Stimulated activated CD4-positive, alpha-beta T cell treated with anti-CD3 and anti-CD28 coated beads, Interleukin-12 subunit alpha, Interleukin-12 subunit beta, amount 100 ng/mL, for 4 hours (primary cell): ENCODE results near the gene TSPAN16.
A peak's percentile ranks its signal among the peaks of the same experiment; 100 is the strongest.

Source experiments
- DNase-seq: peaks from one replicate; pipeline ENCODE4 v3.0.0-alpha.2; 2020

The TSPAN16 gene, protein sequence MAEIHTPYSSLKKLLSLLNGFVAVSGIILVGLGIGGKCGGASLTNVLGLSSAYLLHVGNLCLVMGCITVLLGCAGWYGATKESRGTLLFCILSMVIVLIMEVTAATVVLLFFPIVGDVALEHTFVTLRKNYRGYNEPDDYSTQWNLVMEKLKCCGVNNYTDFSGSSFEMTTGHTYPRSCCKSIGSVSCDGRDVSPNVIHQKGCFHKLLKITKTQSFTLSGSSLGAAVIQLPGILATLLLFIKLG

DNA sequence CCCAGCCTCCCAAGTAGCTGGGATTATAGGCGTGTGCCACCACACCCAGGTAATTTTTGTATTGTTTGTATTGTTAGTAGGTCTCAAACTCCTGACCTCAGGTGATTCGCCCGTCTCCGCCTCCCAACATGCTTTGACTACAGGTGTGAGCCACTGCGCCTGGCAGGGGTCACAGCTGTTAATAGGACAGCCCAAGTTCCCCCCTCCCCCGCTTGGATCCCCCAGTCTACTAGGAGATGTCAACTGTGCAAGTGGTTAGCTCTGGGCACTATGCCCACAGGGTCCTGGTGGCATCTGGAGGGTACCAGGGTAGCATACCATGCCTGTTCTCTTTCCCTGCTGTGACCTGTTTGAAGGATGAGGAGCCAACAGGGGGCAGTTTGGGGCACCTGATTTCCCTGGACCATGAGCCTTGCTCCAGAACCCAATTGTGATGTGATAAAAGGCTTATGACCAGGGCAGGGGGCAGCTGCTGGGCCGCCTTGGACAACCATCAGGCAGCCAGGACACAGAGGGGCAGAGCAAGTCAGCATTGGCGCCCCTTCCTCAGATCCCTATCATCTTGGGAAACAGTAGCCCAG lies at the start of gene TSPAN16:
TSPAN16 (plus strand) TSS at position 496 of the 581 bp plus-strand sequence. CDS start 138 bp downstream, outside the sequence.
- DNase-seq = no peak

DNA sequence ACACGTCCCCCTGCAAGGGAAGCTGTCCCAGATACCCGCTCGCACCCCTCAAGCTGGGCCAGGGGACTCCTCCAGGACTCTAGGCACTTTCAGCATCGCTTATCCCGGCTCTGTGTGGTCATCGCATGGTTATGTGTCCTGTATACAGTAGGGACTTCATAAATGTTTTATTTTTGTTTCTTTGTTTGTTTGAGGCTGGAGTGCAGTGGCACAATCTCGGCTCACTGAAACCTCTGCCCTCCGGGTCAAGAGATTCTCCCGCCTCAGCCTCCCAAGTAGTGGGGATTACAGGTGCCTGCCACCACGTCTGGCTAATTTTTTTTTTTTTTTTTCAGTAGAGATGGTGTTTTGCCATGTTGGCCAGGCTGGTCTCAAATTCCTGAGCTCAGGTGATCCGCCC lies 49.0 kb upstream of the TSPAN16 start:
- no peak for DNase-seq

- no peak for DNase-seq
Observed at GRCh38 chr19:11247391-11247790, 48.6 kb upstream of the TSPAN16 start.

GRCh38 chr19:11247934-11248333 lies 48.0 kb upstream of the TSPAN16 start:
- no peak for DNase-seq

- no peak for DNase-seq
Observed at GRCh38 chr19:11248852-11249251, 47.1 kb upstream of the TSPAN16 start.

DNA sequence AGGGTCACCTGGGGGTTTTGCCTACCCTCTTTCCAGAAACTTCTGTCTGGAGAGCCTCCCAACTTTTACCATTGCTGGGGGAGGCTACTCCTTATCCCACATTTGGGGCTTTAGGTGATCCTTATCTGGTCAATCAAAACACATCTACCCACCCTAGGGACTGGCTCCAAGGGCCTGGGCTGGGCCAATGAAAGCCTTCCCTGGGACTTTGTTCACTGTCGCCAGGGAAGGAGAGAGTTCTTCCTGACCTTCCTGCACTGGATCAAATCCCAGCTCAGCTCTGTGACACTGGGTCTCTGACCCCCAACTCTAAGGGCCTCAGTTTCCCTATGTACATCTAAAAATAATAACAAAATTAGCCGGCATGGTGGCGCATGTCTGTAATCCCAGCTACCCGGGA lies 44.7 kb upstream of the TSPAN16 start:
- no peak for DNase-seq

- no peak for DNase-seq
Observed at GRCh38 chr19:11251650-11252314, 44.2 kb upstream of the TSPAN16 start.

- DNase-seq = no peak
Observed at GRCh38 chr19:11252665-11253355, 43.1 kb upstream of the TSPAN16 start.

- no peak for DNase-seq
Observed at GRCh38 chr19:11254666-11255065, 41.3 kb upstream of the TSPAN16 start.

DNA sequence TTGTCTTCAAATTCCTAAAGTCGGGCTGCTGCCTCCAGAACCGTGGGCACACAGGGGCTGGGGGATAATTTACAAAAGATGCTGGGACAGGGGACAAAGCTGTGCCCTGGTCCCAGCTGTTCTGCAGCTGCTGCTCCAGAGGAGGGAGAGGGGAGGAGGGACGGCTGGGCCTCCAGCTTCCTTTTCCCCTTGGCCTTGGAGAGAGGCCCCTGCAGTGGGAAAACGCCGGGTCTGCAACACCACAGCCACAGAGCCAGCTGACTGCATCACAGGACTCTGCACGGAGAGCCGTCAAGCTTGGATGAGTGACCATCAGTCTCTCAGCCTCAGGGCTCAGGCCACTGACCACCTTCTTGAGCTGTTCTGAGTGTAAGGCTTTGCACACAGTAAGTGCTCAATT lies 39.8 kb upstream of the TSPAN16 start:
- no peak for DNase-seq

- DNase-seq = no peak
Observed at GRCh38 chr19:11257846-11258380, 38.0 kb upstream of the TSPAN16 start.

DNA sequence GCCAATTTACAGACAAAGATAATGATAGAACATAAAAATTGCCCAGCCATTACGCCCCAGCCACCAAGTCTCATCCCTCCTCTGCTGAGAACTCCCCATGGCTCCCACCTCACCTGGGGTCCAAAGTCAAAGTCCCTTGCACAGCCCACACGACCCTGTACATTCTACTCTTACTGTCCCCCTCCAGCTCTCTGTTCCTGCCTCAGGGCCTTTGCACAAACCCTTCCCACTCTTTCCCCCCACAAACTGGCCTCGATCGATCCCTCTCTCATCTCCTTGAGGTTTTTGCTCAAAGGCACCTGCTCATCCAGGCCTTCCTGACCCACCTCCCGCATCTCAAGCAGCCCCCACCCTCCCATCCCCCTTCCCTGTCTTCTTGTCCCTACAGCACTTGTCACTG lies 35.0 kb upstream of the TSPAN16 start:
- no peak for DNase-seq

- no peak for DNase-seq
Observed at GRCh38 chr19:11261431-11261970, 34.5 kb upstream of the TSPAN16 start.

DNA sequence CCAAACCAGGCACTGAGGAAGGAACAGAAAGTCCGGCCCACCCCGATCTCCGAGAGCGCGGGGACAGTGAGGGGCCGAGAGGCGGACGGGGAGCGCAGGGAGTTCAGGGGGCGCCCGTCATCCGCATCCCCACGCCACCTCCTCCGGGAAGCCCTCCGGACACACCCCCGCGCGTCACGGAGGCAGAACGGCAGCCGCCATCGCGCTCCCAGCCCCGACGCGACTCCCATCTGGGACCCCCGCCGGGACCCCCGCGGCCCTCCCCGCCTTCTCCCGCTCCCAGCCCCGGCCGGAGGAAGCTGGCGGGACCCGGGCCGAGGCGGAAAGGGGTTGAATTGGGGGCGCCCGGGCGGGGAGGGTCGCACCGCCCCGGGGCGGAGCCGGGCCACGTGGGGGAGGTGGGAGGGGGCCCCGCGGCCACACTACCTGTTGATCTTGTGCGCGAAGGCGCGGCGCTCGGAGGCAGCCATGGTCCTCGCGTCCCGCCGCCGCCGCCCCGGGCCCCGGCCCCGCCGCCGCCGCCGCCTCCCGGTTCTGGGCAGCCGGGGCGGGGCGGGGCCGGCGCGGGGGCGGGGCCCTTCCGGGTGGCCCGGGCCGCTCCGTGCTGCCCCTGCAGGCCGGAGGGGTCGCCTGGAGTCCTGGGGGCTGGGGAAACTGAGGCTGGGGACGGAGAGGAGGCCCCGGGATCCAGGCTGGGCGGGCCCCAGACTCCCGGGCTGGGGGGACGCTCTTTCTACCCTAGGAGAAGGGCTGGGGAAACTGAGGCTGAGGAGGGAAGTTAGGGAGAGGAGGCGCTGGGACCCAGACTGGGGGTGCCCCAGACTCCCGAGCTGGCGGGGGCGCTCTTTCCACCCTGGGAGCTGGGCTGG lies 33.8 kb upstream of the TSPAN16 start, which contains the start of gene DOCK6:
DOCK6 (minus strand) TSS at position 554 of the 869 bp plus-strand sequence; CDS start at position 470, 84 bp downstream.
- DNase-seq = peak; percentile 38

DNA sequence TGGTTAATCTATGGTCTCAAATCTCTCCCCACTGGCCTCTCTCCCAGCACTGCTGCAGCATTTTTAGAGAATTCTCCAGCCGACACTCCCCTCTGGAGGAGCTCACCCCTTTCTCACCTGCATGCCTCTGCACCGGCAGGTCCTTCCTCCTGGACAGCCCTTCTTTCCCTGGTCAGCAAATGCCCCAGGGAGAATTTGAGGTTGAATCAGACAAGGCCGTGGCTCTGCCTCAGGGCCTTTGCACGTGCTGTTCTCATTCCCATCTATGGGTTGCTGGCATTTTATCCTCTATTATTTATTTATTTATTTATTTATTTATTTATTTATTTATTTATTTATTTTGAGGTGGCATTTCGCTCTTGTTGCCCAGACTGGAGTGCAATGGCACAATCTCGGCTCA lies 32.2 kb upstream of the TSPAN16 start:
- no peak for DNase-seq

GRCh38 chr19:11264452-11265176 lies 31.3 kb upstream of the TSPAN16 start:
- DNase-seq = no peak

DNA sequence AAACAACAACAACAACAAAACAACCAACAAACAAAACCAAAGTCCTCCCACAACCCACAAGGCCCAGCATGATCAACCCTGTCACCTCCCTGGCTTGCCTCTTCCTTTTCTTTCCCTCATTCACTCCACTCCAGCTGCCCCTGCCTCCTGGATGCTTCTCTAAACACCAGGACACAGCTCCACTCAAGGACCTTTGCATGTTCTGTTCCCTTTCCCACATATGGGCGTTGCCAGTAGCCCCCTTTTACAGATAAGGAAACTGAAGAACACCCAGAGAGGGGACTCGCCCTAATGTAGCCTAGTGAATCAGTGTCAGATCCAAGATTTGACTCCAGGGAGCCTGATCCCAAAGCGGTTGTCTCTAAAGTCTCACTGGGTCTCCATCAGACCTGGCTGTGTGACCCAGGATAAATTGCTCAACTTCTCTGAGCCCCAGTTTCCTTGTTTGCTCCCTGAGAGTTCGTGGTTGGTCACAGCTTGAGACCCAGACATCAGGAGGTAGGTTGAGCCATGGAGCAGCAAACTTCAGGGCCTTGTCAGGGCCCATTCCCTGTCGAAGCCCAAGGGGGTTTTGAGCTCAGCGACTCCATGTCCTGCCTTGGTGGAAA lies 30.7 kb upstream of the TSPAN16 start:
- DNase-seq = no peak

GRCh38 chr19:11265785-11266236 lies 30.1 kb upstream of the TSPAN16 start:
- DNase-seq = no peak

DNA sequence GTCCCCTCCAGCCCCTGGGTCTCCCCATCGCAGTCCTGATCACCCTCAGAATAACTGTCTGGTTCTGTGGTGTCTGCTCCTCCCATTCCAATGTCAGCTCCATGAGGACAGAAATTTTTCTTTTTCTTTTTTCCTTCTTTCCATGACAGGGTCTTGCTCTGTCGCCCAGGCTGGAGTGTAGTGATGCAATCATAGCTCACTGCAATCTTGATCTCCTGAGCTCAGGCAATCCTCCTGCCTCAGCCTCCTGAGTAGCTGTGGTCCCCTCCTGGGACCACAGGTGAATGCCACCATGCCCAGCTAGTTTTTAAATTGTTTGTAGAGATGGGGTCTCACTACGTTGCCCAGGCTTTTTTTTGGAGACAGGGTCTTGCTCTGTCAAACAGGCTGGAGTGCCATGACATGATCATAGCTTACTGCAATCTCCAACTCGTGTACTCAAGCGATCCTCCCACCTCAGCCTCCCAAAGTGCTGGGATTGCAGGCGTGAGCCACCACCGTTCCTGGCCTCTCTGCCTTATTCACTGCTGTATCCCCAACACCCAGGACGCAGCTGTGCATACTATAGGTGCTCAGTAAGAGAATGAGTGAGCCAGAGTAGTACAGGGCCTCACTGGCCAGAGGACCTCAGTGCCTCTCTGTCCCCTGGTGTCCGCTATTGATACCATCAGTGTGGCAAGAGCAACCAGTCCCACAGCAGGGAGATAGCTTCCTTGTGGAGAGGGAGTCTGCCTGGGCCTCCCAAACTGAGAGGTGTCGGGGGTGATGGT lies 28.5 kb upstream of the TSPAN16 start:
- DNase-seq = no peak

DNA sequence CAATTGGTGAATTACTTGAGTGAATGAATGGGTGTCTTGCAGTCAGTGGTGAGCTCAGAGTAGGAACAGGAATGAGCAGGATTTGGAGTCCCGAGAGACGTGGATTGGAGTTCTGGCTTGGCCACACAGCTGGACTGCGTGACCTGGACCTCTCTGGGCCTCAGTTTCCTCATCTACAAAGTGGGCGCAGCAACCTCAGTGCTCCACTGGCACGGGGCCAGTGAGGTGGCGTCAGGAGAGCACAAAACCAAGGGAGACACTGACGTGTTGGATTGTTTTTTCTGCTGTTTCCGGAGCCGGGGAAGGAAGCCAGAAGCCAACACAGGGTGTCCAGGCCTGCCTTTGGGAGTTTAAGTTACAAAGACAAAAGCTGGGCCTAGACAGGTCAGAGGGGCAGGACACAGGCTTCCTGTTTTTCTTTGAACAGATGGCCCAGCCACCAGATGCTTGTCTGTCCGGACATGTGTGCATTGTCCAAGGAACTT lies 27.1 kb upstream of the TSPAN16 start:
- no peak for DNase-seq
